Astrocyte (in vitro differentiated cells and primary cell): Measurements from ENCODE around the gene LYPD3. TPM values are rescaled to one million over a fixed set of nuclear protein-coding genes. Genes with fewer than 3 reads are reported as not detected.

Source experiments
- DNase-seq: peaks from one replicate; pipeline ENCODE4 v3.0.0-alpha.2; 2010; ENCODE audit warnings: low read depth
- FAIRE-seq: peaks from 2 replicates; lab custom pipeline; 2011; peaks lifted over from hg19 to GRCh38; lab: Jason Lieb, UNC
- H2AFZ ChIP-seq: 2 replicates; pipeline ENCODE4 v1.6.0; 2012; ENCODE audit warnings: low read depth, low read length, inconsistent platforms
- H3K27ac ChIP-seq: 2 replicates; pipeline ENCODE4 v1.5.1; 2011; ENCODE audit warnings: low read depth, low read length, inconsistent platforms
- H3K27me3 ChIP-seq: 2 replicates; pipeline ENCODE4 v1.6.0; 2011; ENCODE audit warnings: low read length, inconsistent platforms; ENCODE audit not compliant: insufficient read depth
- H3K36me3 ChIP-seq: 2 replicates; pipeline ENCODE4 v1.5.1; 2011; ENCODE audit warnings: low read length, inconsistent platforms; ENCODE audit not compliant: insufficient read depth
- H3K4me1 ChIP-seq: 2 replicates; pipeline ENCODE4 v1.5.1; 2011; ENCODE audit warnings: low read length, inconsistent platforms; ENCODE audit not compliant: insufficient read depth
- H3K4me2 ChIP-seq: 2 replicates; pipeline ENCODE4 v1.6.0; 2012; ENCODE audit warnings: low read length, inconsistent platforms
- H3K4me3 ChIP-seq: 2 replicates; pipeline ENCODE4 v1.5.1; 2011; ENCODE audit warnings: low read depth, mild to moderate bottlenecking, low read length, inconsistent platforms; ENCODE audit not compliant: insufficient read depth
- H3K79me2 ChIP-seq: 2 replicates; pipeline ENCODE4 v1.6.0; 2012; ENCODE audit warnings: mild to moderate bottlenecking, low read length, inconsistent platforms; ENCODE audit not compliant: insufficient read depth
- H3K9ac ChIP-seq: 2 replicates; pipeline ENCODE4 v1.6.0; 2012; ENCODE audit warnings: mild to moderate bottlenecking, low read length, inconsistent platforms
- H3K9me3 ChIP-seq: 2 replicates; pipeline ENCODE4 v1.5.1; 2012; ENCODE audit warnings: low read depth, mild to moderate bottlenecking, low read length, inconsistent platforms; ENCODE audit not compliant: insufficient read depth
- H4K20me1 ChIP-seq: 2 replicates; pipeline ENCODE4 v1.6.0; 2012; ENCODE audit warnings: low read length, inconsistent platforms; ENCODE audit not compliant: insufficient read depth
- H3K27ac Mint-ChIP-seq: one replicate; pipeline ENCODE4 v1.8.0; 2021; ENCODE audit warnings: mild to moderate bottlenecking, mixed read lengths; ENCODE audit not compliant: unreplicated experiment
- H3K27me3 Mint-ChIP-seq: one replicate; pipeline ENCODE4 v1.8.0; 2021; ENCODE audit warnings: low read depth, mixed read lengths; ENCODE audit not compliant: unreplicated experiment
- H3K36me3 Mint-ChIP-seq: one replicate; pipeline ENCODE4 v1.8.0; 2021; ENCODE audit warnings: low read depth, mixed read lengths; ENCODE audit not compliant: unreplicated experiment
- H3K4me1 Mint-ChIP-seq: one replicate; pipeline ENCODE4 v1.8.0; 2021; ENCODE audit warnings: low read depth, mixed read lengths; ENCODE audit not compliant: unreplicated experiment
- H3K4me3 Mint-ChIP-seq: one replicate; pipeline ENCODE4 v1.8.0; 2021; ENCODE audit warnings: mild to moderate bottlenecking, moderate library complexity, mixed read lengths; ENCODE audit not compliant: unreplicated experiment
- H3K9me3 Mint-ChIP-seq: one replicate; pipeline ENCODE4 v1.8.0; 2021; ENCODE audit warnings: mild to moderate bottlenecking, mixed read lengths; ENCODE audit not compliant: unreplicated experiment
- CTCF ChIP-seq: IDR thresholded peaks from 2 replicates; pipeline ENCODE4 v1.5.1; 2011; ENCODE audit warnings: low read depth, mild to moderate bottlenecking, inconsistent platforms, low read length, moderate library complexity; ENCODE audit not compliant: insufficient read depth
- EZH2 ChIP-seq: IDR thresholded peaks from 2 replicates; pipeline ENCODE4 v1.6.1; 2012; ENCODE audit warnings: mild to moderate bottlenecking, low read length, inconsistent platforms; ENCODE audit not compliant: insufficient read depth
- total RNA-seq: library from RNA; stranded (reverse); gene quantifications from 2 replicates; pipeline ENCODE4 v1.2.1, GENCODE V29; 2021

LYPD3 gene
- total RNA-seq, 1 donor from 2014 or later, result 0.54 TPM

- Histone ChIP-seq H3K27ac (no peak overlapping the region), H3K4me1 (no peaks in the 10 kb centered on the region), H3K27me3 (no peaks in the 10 kb centered on the region), H3K36me3 (no peaks in the 10 kb centered on the region), H4K20me1 (no peaks in the 10 kb centered on the region), H3K4me3 (no peak overlapping the region), H3K9me3 (peaks cover 5% of the 10 kb centered on the region), H3K9ac (no peak overlapping the region), H2AFZ (no peak overlapping the region), H3K79me2 (no peaks in the 10 kb centered on the region), H3K4me2 (no peak overlapping the region)
- peaks cover 23% of the 10 kb centered on the region for H3K27me3 Mint-ChIP-seq
- H3K4me1 Mint-ChIP-seq, result peaks cover 2% of the 10 kb centered on the region
- peaks cover 7% of the 10 kb centered on the region for H3K9me3 Mint-ChIP-seq
- H3K36me3 Mint-ChIP-seq, result no peaks in the 10 kb centered on the region
- no peak for TF ChIP-seq CTCF
- no peak for TF ChIP-seq EZH2
- no peak overlapping the region for H3K4me3 Mint-ChIP-seq
- DNase-seq (no peak), FAIRE-seq (no peak)
- peak overlapping the region; percentile 48 for H3K27ac Mint-ChIP-seq
These were observed 9.9 kb downstream of the LYPD3 start for GRCh38 chr19:43455321-43456113.

- H4K20me1 ChIP-seq, result no peaks in the 10 kb centered on the region
- H3K9me3 ChIP-seq, result peaks cover 5% of the 10 kb centered on the region
- no peak overlapping the region for H3K4me3 ChIP-seq
- H2AFZ ChIP-seq, result no peak overlapping the region
- H3K36me3 Mint-ChIP-seq, result no peaks in the 10 kb centered on the region
- TF ChIP-seq EZH2, result no peak
- FAIRE-seq (no peak), DNase-seq (no peak)
- H3K27ac Mint-ChIP-seq, result no peak overlapping the region
- H3K4me1 ChIP-seq, result no peaks in the 10 kb centered on the region
- peaks cover 7% of the 10 kb centered on the region for H3K9me3 Mint-ChIP-seq
- H3K36me3 ChIP-seq, result no peaks in the 10 kb centered on the region
- H3K4me2 ChIP-seq, result no peak overlapping the region
- peaks cover 17% of the 10 kb centered on the region for H3K27me3 Mint-ChIP-seq
- H3K4me3 Mint-ChIP-seq, result no peak overlapping the region
- H3K9ac ChIP-seq, result no peak overlapping the region
- peaks cover 2% of the 10 kb centered on the region for H3K4me1 Mint-ChIP-seq
- no peaks in the 10 kb centered on the region for H3K79me2 ChIP-seq
- H3K27ac ChIP-seq, result no peak overlapping the region
- no peaks in the 10 kb centered on the region for H3K27me3 ChIP-seq
These were observed 11.4 kb downstream of the LYPD3 start for GRCh38 chr19:43454031-43454430.

- no peak overlapping the region for H3K27ac Mint-ChIP-seq
- H3K4me3 ChIP-seq, result no peak overlapping the region
- FAIRE-seq, result no peak
These were observed 12.8 kb downstream of the LYPD3 start for GRCh38 chr19:43452582-43452981.

More at GRCh38 chr19:43452582-43452981, 12.8 kb downstream of the LYPD3 start:
- H3K27me3 ChIP-seq, result no peaks in the 10 kb centered on the region
- peaks cover 5% of the 10 kb centered on the region for H3K9me3 ChIP-seq
- H3K27ac ChIP-seq, result no peak overlapping the region
- H3K4me1 ChIP-seq, result no peaks in the 10 kb centered on the region
- no peaks in the 10 kb centered on the region for H3K79me2 ChIP-seq
- H3K36me3 ChIP-seq, result no peaks in the 10 kb centered on the region
- no peak for DNase-seq
- Mint-ChIP-seq H3K4me1 (peaks cover 2% of the 10 kb centered on the region), H3K9me3 (peaks cover 7% of the 10 kb centered on the region), H3K36me3 (no peaks in the 10 kb centered on the region), H3K27me3 (peaks cover 14% of the 10 kb centered on the region), H3K4me3 (no peak overlapping the region)
- no peak overlapping the region for H3K4me2 ChIP-seq
- no peak overlapping the region for H2AFZ ChIP-seq
- no peak overlapping the region for H3K9ac ChIP-seq
- H4K20me1 ChIP-seq, result no peaks in the 10 kb centered on the region
- TF ChIP-seq EZH2 (no peak), CTCF (no peak)
